Nephron (organoid): ENCODE results near the gene APC.

Experiments used
- H3K27ac Mint-ChIP-seq, 3 experiments: 2 replicates each; pipeline ENCODE4 v1.8.0; 2020; ENCODE audit warnings: mixed read lengths in 3 of 3, mild to moderate bottlenecking in 2 of 3, moderate library complexity in 1 of 3
- H3K27me3 Mint-ChIP-seq: 2 replicates; pipeline ENCODE4 v1.8.0; 2021; ENCODE audit warnings: low read depth, mild to moderate bottlenecking, moderate library complexity, mixed read lengths
- H3K36me3 Mint-ChIP-seq: 2 replicates; pipeline ENCODE4 v1.8.0; 2020; ENCODE audit warnings: low read depth, mixed read lengths
- H3K4me1 Mint-ChIP-seq: 2 replicates; pipeline ENCODE4 v1.8.0; 2020; ENCODE audit warnings: mixed read lengths
- H3K4me3 Mint-ChIP-seq, 3 experiments: 2 replicates each; pipeline ENCODE4 v1.8.0; 2020; ENCODE audit warnings: mild to moderate bottlenecking in 3 of 3, mixed read lengths in 3 of 3, moderate library complexity in 2 of 3
- H3K9me3 Mint-ChIP-seq: 2 replicates; pipeline ENCODE4 v1.8.0; 2020; ENCODE audit warnings: mixed read lengths
- CTCF ChIP-seq, 3 experiments: fragments of 200-600 bp; sonication (generic); IDR thresholded peaks; one replicate each; pipeline ENCODE4 v1.5.0; 2021; ENCODE audit warnings: antibody characterized with exemption in 3 of 3; ENCODE audit not compliant: unreplicated experiment in 3 of 3

APC gene

DNA sequence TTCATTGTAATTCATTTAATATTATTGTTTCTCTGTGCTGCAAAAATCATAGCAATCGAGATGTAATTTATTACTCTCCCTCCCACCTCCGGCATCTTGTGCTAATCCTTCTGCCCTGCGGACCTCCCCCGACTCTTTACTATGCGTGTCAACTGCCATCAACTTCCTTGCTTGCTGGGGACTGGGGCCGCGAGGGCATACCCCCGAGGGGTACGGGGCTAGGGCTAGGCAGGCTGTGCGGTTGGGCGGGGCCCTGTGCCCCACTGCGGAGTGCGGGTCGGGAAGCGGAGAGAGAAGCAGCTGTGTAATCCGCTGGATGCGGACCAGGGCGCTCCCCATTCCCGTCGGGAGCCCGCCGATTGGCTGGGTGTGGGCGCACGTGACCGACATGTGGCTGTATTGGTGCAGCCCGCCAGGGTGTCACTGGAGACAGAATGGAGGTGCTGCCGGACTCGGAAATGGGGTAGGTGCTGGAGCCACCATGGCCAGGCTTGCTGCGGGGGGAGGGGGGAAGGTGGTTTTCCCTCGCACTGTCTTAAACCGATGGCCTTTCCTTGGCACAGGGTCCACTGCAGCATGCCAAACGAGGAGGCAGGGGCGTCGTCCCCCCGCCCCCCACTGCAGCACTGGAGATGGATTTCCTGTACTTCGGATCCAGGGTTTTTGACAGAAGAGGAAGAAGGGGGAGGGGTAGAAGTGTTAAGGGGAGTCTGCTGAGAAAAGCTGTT lies at the start of gene APC:
TSS of gene APC (plus strand) at position 423 of the 728 bp plus-strand sequence. CDS start 17,006 bp downstream, outside the sequence.
- no peaks in the 10 kb centered on the region for H3K27me3 Mint-ChIP-seq
- H3K4me3 Mint-ChIP-seq: peak within 1 kb of the TSS; percentile 93 to 94 (median 93)
- no peaks in the 10 kb centered on the region for H3K9me3 Mint-ChIP-seq
- peak within 1 kb of the TSS; percentile 36 to 61 (median 52) for H3K27ac Mint-ChIP-seq
- peak in 1 of 3 experiments; percentile 12 for TF ChIP-seq CTCF (IDR thresholded peaks at IDR 0.05; ENCODE audit: unreplicated experiment in 3 of 3)
- H3K36me3 Mint-ChIP-seq: no peaks in the 10 kb centered on the region
- H3K4me1 Mint-ChIP-seq: peaks cover 12% of the 10 kb centered on the region

DNA sequence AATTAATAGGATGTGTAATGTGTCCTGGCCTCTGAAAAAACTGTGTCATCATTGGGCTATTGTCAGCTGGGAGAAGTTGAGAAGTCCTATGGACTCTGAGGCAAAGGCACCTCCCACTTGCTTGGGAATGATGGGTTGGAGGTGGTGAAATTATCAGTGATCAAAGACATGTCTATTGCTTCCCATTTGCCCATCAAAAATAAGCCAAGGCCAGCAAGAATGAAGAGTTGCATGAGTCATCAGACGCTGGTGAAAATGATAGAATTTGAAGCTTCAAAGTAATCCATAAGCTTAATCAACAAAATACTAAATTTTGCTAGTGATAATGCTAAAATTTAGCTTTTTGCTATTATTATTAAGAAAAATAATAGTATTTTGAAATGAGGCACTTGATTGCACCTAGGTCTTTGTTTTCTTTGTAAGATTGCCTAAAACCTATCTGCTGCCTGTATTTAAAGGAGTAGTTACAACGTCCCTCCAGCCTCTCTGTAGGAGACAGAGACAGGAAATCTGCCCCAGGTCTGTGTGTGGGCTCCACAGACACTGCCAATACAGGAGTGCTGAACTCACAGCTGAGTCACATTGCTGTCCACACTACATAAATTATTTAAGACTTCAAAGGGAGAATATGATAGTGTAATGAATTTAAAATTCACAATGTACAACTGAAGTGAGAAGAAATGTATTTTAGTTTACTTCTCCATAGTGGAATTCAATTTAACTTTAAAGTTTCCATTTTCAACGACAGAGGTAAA lies 48.4 kb upstream of the APC start:
- H3K36me3 Mint-ChIP-seq: no peaks in the 10 kb centered on the region
- no peaks in the 10 kb centered on the region for H3K9me3 Mint-ChIP-seq
- TF ChIP-seq CTCF (IDR thresholded peaks at IDR 0.05; ENCODE audit: unreplicated experiment in 3 of 3): no peak

GRCh38 chr5:112690605-112691338 lies 46.9 kb upstream of the APC start:
- Mint-ChIP-seq H3K4me1 (peaks cover 34% of the 10 kb centered on the region), H3K4me3 (no peak overlapping the region), H3K9me3 (no peaks in the 10 kb centered on the region), H3K27ac (no peak overlapping the region), H3K27me3 (peaks cover 10% of the 10 kb centered on the region), H3K36me3 (no peaks in the 10 kb centered on the region)
- TF ChIP-seq CTCF (IDR thresholded peaks at IDR 0.05; ENCODE audit: unreplicated experiment in 3 of 3): no peak

More for the DNA sequence above, 48.4 kb upstream of the APC start:
- Mint-ChIP-seq H3K4me1 (peaks cover 32% of the 10 kb centered on the region), H3K4me3 (no peak overlapping the region), H3K27ac (no peak overlapping the region), H3K27me3 (peaks cover 10% of the 10 kb centered on the region)

DNA sequence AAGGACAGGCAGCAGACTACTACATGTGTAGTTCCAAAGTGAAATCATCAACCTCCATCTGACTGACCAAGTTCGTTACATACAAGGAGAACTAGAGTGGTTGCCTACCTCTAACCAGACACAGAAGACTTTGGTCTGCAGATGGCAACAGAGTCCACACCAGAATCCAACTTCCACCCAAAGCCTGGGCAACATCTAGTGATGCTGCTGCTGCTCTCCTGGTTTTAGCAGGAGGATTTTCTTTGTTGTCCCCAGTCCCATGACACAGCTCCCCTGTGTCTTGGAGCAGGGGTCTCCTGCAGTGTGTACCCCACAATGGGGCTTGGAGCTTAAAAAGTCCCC lies 46.4 kb upstream of the APC start:
- H3K27me3 Mint-ChIP-seq: peaks cover 10% of the 10 kb centered on the region
- H3K27ac Mint-ChIP-seq: no peak overlapping the region
- peaks cover 29% of the 10 kb centered on the region for H3K4me1 Mint-ChIP-seq
- no peaks in the 10 kb centered on the region for H3K36me3 Mint-ChIP-seq
- H3K9me3 Mint-ChIP-seq: no peaks in the 10 kb centered on the region
- H3K4me3 Mint-ChIP-seq: no peak overlapping the region
- no peak for TF ChIP-seq CTCF (IDR thresholded peaks at IDR 0.05; ENCODE audit: unreplicated experiment in 3 of 3)

GRCh38 chr5:112691758-112692157 lies 45.9 kb upstream of the APC start:
- peaks cover 24% of the 10 kb centered on the region for H3K4me1 Mint-ChIP-seq

More at GRCh38 chr5:112691758-112692157, 45.9 kb upstream of the APC start:
- Mint-ChIP-seq H3K9me3 (no peaks in the 10 kb centered on the region), H3K36me3 (no peaks in the 10 kb centered on the region), H3K27me3 (peaks cover 10% of the 10 kb centered on the region), H3K4me3 (no peak overlapping the region), H3K27ac (no peak overlapping the region)
- no peak for TF ChIP-seq CTCF (IDR thresholded peaks at IDR 0.05; ENCODE audit: unreplicated experiment in 3 of 3)
